LNCAP (cell line): Measurements from ENCODE around the gene SHC2.

Experiments
- TF ChIP-seq, protein P1 (sequence below): fragments of 450-650 bp; IDR thresholded peaks from 2 replicates; pipeline ENCODE4 v1.5.1; 2017; ENCODE audit warnings: mild to moderate bottlenecking

The SHC2 gene

DNA sequence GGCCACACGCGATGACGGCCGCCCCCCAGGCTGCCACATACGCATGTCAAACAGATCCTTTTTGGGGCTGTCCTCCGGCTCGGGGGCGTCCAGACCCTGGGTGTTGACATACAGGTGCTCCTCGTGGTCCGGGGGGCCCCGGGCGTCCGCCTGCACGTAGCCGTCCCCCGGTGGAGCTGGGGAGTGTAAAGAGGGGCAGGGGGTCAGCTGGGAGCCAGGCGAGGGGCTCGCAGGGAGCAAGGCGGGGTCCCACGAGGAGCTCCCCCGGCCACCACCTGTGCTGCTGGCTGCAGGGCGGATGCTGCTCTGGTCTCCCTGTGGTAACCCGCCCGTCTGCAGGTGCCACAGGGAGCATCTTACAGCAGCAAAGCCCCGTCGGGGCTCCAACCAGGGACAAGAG is 35.8 kb downstream of the SHC2 start:
- TF ChIP-seq, protein P1, sequence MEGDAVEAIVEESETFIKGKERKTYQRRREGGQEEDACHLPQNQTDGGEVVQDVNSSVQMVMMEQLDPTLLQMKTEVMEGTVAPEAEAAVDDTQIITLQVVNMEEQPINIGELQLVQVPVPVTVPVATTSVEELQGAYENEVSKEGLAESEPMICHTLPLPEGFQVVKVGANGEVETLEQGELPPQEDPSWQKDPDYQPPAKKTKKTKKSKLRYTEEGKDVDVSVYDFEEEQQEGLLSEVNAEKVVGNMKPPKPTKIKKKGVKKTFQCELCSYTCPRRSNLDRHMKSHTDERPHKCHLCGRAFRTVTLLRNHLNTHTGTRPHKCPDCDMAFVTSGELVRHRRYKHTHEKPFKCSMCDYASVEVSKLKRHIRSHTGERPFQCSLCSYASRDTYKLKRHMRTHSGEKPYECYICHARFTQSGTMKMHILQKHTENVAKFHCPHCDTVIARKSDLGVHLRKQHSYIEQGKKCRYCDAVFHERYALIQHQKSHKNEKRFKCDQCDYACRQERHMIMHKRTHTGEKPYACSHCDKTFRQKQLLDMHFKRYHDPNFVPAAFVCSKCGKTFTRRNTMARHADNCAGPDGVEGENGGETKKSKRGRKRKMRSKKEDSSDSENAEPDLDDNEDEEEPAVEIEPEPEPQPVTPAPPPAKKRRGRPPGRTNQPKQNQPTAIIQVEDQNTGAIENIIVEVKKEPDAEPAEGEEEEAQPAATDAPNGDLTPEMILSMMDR, result no peak

DNA sequence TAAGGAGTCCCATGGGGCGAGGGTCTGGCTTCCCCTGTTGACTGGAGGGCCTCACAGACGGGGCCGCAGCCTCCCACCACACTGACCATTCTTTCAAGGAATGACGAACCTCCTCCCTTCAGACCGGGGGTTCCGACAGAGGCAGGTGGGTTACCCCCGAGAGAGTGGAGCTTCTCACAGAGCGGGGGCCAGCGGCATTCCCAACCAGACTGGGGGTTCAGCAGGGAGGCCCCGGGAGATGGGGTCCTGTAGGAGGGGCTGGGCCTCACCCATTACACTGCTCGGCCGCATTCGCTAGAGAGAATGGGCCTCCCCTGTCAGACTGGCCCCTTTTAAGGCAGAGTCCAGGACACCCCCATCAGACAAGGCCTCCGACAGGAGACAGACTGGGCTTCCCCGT is 36.3 kb downstream of the SHC2 start:
- TF ChIP-seq, protein P1, result no peak

DNA sequence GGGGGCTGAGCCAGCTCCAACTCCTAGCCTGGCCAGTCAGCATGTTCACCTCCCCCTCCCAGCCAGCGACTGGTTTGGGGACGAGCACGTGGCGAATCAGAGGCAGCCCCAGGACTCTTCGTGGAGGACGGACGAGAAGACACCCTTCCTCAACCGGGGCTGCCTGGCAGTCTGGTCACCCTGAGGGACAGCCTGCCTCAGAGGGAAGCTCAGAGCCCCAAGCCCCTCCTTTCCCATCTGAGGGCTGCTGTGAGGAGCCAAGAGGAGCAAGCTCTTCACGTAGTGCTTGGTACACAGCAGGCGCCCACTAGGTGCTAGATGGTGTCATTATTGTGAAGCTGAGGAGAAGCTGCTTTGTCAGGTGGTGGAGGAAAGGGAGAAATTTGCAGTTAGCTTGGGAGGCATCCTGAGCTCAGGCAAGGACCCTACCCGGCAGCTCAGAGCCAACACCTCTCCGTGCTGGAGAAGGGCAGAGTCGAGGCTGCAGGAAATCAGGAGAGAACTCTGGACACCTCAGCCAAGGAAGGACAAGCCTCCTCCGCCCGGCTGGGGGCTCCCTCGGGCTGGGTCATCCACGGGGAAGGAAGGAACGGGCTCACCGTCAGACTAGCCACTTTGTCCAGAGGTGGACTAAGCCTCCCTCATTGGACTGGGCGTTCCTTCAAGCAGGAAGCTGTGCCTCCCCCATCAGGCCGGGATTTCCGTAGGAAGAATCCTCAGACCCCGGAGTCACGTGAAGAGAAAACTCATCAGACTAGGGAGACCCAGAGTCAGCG is 37.0 kb downstream of the SHC2 start:
- TF ChIP-seq, protein P1, result no peak

DNA sequence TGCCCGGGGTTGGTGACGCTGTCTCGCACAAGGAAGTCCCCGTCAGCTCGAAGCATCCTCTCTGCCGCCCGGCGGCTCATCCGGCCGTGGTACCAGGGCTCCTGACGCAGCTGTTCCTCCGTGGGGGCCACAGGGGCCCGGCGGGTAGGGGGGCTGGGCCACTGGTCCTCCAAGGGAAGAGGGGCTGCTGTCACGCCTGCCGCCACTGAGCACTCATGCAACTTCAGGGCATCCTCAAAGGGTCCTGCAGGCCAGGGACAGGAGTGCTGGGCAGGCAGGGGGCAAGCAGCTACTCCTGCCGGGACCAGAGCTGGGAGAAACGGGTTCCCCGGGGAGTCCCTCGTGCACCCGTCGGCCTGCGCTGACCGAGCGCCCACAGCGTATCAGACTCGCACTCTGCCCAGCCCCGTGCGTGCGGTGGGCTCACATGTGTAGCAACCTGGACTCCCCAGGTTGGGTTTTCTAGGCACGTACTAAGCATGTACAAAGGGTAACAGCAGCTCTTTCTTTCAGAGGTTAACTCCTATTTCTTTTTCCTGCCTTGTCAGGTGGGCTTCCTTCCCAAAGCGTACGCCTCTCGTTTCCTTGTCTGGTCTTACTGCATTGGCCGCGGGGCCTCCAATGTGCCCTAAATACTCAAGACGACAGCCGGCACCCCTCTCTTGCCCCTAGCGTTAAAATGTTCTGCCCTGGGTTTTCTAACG is 38.5 kb downstream of the SHC2 start:
- TF ChIP-seq, protein P1, result no peak

DNA sequence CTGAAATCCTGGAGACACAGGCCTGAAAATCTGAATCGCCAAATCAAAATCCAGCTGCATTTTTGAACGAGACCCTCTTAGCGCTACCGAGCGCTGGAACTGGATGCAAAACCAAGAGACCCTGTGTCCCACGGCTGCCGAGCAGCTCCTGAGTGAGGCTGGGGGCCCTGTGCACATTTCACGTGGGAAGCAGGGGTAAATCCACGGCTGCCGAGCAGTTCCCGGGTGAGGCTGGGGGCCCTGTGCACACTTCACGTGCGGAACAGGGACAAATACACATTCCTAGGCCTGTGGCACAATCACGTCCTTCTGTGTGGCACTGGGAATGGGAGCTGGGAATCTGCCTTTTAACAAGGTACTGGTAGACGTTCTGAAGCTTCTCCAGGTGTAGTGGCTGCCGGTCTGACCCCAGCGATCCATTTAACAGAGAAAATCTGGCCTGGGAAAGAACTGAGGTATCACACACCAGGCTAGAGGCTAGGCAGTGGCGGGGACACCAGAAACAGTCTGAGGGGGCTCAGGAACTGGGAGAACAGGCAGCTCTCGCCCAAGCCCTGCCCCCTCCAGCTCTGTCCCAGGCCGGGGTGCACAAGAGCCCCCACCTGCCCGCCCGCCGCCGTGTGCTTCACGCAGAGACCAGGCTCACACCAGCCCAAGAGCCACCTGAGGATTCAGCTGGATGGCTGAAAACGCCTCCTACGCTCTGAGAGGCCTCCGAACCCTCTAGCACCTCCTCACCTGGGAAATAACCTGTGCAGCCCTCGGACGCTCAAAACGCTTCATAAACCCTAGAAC is 40.9 kb downstream of the SHC2 start:
- TF ChIP-seq, protein P1, result no peak

DNA sequence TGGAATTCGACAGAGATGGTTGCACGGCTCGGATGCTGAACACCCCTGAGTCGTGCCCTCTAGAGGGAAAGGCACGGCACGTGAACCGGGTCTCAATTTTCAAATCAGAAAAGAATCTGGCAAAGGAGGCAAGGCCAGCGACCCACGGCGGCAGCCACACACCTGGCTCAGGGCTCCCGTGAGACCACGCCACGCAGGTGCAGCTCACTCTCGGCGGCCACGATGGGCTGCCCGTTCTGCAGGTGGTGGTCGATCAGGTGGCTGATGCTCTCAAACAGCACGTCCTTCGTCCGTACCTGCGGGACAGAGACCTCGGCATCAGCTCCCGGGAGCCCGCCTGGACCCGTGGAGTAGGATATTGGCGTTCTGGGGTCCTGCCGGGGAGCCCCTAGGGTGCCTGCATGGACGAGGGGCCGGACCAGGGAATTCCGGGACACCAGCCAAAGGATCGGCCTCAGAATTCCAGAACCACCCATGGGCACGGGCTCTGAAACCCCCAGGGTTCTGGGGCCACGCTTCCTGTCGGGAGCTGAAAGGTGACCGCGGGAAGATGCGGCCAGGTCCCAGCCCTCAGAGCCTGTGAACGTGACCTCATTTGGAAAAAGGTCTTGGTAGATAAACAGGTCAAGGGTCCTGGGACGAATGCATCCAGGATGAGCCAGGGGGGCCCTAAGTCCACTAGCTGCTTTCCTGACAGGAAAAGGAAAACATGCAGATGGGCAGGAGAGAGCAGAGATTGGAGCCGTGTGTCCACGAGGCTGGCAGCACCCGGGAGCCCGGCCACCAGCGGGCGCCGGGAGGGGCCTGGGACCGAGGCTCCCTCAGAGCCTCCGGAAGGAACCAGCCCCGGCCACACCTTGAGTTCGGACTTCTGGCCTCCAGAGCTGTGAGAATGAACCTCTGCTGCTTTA is 41.8 kb downstream of the SHC2 start:
- TF ChIP-seq, protein P1, result no peak

DNA sequence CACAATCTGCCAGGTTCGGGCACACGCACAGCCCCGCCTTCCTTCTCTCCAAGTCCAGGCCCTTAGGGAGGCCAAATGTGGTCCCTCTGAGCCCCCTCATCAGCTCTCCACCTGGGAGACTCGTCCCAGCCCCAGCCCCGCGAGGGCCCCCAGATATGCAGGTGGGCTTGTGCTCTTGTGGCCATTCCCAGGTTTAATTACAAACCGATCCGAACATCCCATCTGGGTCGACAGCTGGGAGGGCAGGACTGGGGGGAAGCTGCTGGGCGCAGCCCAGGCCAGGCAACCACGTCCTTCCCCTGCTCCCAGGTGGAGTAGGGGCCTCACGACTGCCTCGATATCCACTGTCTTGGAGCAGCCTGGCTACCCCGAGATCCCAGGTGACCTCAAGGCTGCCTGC is 44.4 kb downstream of the SHC2 start:
- TF ChIP-seq, protein P1, result no peak
